ENCODE results near the gene TFDP2.
"Not testable (repeated sequence)": the region's sequence is repeated elsewhere in the genome, so short reads cannot be mapped to it uniquely, and the experiment has no call there.

TFDP2 gene

DNA sequence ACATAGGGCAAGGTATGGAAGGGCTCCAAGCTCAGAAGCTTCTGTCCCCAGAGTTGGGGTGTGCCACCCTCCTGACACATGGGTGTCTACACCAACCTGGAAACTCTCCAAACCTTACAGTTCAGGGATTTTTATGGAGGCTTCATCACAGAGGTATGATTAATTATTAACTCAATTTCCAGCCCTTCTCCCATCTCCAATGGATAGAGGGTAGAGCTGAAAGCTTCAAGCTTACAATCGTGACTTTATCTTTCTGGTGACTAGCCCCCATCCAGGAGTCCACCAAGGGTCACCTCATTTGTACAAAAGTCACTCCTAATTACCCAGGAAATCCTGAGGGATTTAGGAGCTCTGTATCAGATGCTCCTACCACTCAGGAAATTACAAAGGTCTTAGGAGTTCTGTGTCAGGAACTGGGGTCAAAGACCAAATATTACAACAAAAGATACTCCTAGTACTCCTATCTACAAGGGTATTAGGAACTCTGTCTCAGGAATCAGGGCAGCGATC is 62.7 kb downstream of the TFDP2 start:
- no peak for DNase-seq
- in situ Hi-C loops (cut with MboI; ENCODE audit: low pct_unique_long_range_greater_than_20kb, low sequenced_read_pairs), result no loop called here

- in situ Hi-C loops (cut with MboI; ENCODE audit: low pct_unique_long_range_greater_than_20kb, low sequenced_read_pairs), result no loop called here
- DNase-seq, result no peak
Measured at GRCh38 chr3:142081178-142081577, 68.2 kb downstream of the TFDP2 start.

- no peak for DNase-seq
- in situ Hi-C loops (cut with MboI; ENCODE audit: low pct_unique_long_range_greater_than_20kb, low sequenced_read_pairs), result no loop called here
Measured at GRCh38 chr3:142077859-142078500, 71.4 kb downstream of the TFDP2 start.

- DNase-seq, result no peak
- in situ Hi-C loops (cut with MboI; ENCODE audit: low pct_unique_long_range_greater_than_20kb, low sequenced_read_pairs), result no loop called here
Measured at GRCh38 chr3:142077155-142077858, 72.0 kb downstream of the TFDP2 start.

- DNase-seq; in situ Hi-C loops (cut with MboI; ENCODE audit: low pct_unique_long_range_greater_than_20kb, low sequenced_read_pairs): not testable (repeated sequence)
Measured at GRCh38 chr3:142075656-142076055, 73.7 kb downstream of the TFDP2 start.

DNA sequence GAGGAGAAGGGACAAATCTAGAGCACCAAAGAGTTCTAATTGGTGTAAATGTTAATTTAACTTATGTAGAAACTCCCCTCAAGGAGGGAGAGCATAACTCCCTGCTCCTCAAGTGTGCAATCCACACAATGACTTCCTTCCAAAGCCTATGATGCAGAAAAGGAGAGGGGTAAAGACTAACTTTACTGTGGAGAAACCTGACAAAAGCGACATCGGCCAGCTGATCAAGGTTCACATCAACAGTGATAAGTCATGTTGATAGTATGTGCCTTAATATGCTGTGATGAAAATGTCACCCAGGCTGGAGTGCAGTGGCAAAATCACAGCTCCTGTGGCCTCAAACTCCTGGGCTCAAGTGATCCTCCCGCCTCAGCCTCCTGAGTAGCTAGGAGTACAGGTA is 76.5 kb downstream of the TFDP2 start:
- DNase-seq, result no peak
- in situ Hi-C loops (cut with MboI; ENCODE audit: low pct_unique_long_range_greater_than_20kb, low sequenced_read_pairs), result no loop called here

- in situ Hi-C loops (cut with MboI; ENCODE audit: low pct_unique_long_range_greater_than_20kb, low sequenced_read_pairs), result no loop called here
- no peak for DNase-seq
Measured at GRCh38 chr3:142065932-142066331, 83.4 kb downstream of the TFDP2 start.

GRCh38 chr3:142065344-142065743 is 84.0 kb downstream of the TFDP2 start:
- in situ Hi-C loops (cut with MboI; ENCODE audit: low pct_unique_long_range_greater_than_20kb, low sequenced_read_pairs), result no loop called here
- DNase-seq, result no peak

GRCh38 chr3:142064454-142064853 is 84.9 kb downstream of the TFDP2 start:
- in situ Hi-C loops (cut with MboI; ENCODE audit: low pct_unique_long_range_greater_than_20kb, low sequenced_read_pairs), result no loop called here
- no peak for DNase-seq

DNA sequence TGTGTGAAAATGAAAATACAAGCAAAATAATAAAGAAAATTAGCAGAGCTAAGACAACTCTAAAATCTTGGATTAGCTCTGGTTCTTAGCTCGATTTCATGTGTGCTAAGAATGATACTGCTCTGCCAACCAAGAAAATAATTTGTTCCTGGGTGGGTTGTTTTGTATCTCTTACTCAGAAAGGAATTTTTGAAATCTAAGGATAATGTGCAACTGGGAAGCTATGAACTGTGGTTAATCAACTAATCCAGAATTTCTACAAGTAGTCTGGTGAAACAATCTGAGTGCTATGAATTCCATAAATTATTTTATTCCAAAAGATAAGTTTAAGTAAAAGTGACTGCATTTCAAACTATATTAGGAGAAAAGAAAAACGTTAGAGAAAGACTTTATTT is 92.0 kb downstream of the TFDP2 start:
- DNase-seq, result no peak
- in situ Hi-C loops (cut with MboI; ENCODE audit: low pct_unique_long_range_greater_than_20kb, low sequenced_read_pairs), result no loop called here

DNA sequence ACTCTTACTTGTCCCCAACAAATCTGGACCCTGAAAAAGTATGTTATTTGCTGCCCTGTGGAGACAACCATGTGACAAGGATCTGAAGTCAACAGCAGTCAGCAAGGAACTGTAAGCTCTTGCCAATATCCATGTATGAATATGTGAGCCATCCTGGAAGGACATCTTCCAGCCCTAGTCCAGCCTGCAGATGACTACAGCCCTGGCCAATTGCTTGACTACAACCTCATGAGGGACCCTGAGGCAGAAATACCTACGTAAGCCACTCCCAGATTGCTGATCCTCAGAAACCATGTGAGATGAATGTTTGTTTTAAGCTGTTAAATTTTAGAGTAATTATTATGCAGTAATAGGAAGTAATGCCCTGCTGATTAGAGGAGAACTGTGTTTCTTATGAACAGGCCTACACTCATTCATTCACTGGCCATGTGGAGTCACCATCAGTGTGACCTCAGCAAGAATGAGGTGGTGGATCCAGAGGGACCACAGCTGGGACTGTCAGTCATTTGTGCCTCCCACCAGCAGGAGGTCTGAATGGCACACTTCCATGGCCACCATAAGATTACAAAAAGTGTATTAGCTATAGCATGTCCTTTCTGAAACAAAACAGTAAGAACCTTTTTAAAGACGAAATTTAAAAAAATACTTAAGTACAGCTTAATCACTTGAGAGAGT is 92.6 kb downstream of the TFDP2 start:
- in situ Hi-C loops (cut with MboI; ENCODE audit: low pct_unique_long_range_greater_than_20kb, low sequenced_read_pairs), result no loop called here
- no peak for DNase-seq

GRCh38 chr3:142053835-142054234 is 95.5 kb downstream of the TFDP2 start:
- in situ Hi-C loops (cut with MboI; ENCODE audit: low pct_unique_long_range_greater_than_20kb, low sequenced_read_pairs), result no loop called here
- no peak for DNase-seq

GRCh38 chr3:142053244-142053643 is 96.1 kb downstream of the TFDP2 start:
- in situ Hi-C loops (cut with MboI; ENCODE audit: low pct_unique_long_range_greater_than_20kb, low sequenced_read_pairs), result no loop called here
- DNase-seq, result peak; percentile 42

- in situ Hi-C loops (cut with MboI; ENCODE audit: low pct_unique_long_range_greater_than_20kb, low sequenced_read_pairs), result no loop called here
- DNase-seq, result no peak
Measured at GRCh38 chr3:142051351-142051750, 98.0 kb downstream of the TFDP2 start.

- in situ Hi-C loops (cut with MboI; ENCODE audit: low pct_unique_long_range_greater_than_20kb, low sequenced_read_pairs), result no loop called here
Measured at GRCh38 chr3:142047021-142047369, 102.3 kb downstream of the TFDP2 start.

GRCh38 chr3:142046320-142047020 is 102.9 kb downstream of the TFDP2 start:
- peak; percentile 98 for DNase-seq
- in situ Hi-C loops (cut with MboI; ENCODE audit: low pct_unique_long_range_greater_than_20kb, low sequenced_read_pairs), result no loop called here

More at GRCh38 chr3:142047021-142047369, 102.3 kb downstream of the TFDP2 start:
- no peak for DNase-seq

DNA sequence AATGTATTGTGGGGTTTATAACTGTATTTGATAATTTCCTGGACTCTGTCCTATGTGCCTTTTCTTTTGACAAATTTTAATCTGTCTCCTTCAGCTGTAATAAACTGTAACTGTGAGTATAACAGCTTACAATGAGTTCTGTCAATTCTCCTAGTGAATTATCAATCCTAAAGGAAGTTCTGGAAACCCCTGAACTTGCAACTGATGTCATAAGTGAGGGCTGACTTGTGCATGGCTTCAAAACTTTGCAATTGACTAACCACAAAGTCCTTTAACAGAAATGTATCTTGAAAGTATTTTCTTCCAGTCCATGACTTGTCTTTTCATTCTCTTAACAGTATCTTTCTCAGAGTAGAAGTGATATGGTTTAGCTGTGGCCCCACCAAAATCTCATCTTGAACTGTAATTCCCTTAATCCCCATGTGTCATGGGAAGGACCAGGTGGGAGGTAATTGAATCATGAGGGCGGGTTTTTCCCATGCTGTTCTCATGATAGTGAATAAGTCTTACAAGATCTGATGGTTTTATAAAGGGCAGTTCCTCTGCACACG is 108.3 kb downstream of the TFDP2 start:
- DNase-seq, result no peak
- in situ Hi-C loops (cut with MboI; ENCODE audit: low pct_unique_long_range_greater_than_20kb, low sequenced_read_pairs), result no loop called here

- in situ Hi-C loops (cut with MboI; ENCODE audit: low pct_unique_long_range_greater_than_20kb, low sequenced_read_pairs), result no loop called here
- no peak for DNase-seq
Measured at GRCh38 chr3:142035308-142035922, 113.9 kb downstream of the TFDP2 start.

DNA sequence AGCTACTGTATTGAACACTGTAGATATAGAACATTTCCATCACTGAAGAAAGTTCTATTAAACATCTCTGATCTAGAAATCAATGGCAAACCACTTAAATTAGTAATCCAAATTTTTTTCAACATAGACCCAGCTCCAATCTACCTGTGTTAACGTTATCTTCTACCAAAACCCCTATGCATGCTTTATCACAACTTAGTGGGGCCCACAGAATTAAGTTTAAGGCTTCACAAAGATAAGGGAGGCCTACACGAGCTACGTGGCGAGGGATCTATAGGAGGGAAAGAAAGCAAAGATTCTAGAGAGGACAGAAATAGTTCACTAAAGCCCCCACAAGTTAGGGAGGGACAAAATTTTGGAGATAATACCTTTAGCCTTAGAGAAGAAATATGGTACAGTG is 116.1 kb downstream of the TFDP2 start:
- DNase-seq, result no peak
- in situ Hi-C loops (cut with MboI; ENCODE audit: low pct_unique_long_range_greater_than_20kb, low sequenced_read_pairs), result no loop called here

Measured in KBM-7 (cell line).